HG02763 (cell line): ENCODE results near the gene CDK9.

ENCODE experiments used
- ATAC-seq: cut with Tn5 transposase; IDR thresholded peaks from one replicate; pipeline ENCODE4 v1.9.1; 2021; ENCODE audit warnings: mild to moderate bottlenecking, moderate library complexity; ENCODE audit not compliant: unreplicated experiment

CDK9 gene

GRCh38 chr9:127761061-127761460 is 24.8 kb upstream of the CDK9 start:
- ATAC-seq = no peak

DNA sequence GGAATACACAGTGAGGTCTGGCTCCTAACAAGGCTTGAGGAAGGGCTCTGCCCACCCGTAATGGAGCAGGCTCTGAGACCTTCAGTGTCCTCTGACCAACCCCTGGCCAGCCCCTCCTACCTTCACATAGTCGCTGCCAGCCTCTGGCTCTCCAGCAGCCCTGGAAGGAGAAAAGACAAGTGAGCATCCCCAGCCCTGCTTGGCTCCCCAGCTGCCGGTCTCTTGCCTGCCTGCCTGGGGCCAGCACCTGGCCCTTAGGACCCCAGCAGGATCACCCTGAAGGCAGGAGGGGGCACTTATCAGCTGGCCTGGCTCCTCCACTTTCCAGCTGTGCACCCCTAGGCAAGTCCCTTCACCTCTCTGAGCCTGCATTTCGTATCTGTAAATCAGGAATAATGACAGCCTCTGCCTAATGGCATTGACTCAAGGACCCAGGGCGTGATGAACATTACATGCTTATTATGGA is 24.3 kb upstream of the CDK9 start:
- ATAC-seq = no peak

DNA sequence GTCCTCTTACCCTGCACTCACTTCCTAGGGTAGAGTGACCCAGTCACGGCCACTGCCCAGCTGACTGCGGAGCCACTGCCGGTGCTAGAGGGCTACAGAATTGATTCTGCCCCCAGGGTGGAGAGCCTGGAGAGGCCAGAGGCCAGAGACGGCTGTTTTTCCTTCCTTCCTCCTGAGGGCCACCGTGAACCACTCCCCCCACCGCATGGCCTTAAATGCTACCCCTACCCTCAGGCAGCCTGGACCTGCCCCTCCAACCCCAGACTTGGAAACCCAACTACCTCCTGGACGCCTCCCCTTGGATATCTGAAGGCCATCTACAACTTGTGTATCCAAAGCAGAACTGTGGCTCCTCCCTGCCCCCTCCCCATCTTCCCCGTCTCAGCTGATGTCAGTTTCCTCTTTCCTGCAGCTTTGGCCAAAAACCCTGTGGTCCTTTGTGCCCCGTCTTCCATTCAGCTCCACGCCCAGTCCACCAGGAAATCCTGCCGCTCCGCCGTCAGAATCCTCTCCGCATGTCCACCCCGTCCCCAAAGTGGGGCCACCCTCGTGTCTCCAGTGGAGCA is 23.6 kb upstream of the CDK9 start:
- no peak for ATAC-seq

DNA sequence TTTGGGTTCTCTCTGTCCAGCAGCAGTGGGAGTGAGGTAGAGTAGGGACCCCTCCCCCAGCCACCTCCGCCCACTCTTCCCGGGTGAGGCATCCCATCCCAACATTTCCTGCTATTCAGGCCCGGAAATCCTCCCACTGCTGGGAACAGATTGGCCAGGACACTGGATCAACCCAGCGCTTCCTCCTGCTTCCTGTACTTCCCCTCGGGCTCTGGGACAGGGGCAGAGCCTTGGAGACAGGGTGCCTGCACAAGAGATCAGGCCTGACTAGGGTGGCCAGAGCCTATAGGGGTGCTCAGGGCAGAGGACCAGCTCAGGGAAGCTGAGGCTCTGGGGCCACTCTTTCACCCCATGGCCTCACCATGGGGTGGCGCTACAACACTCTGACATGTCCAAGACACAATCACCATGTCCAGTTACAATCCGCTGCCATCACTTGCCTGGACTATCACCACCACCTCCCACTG is 21.9 kb upstream of the CDK9 start:
- no peak for ATAC-seq

DNA sequence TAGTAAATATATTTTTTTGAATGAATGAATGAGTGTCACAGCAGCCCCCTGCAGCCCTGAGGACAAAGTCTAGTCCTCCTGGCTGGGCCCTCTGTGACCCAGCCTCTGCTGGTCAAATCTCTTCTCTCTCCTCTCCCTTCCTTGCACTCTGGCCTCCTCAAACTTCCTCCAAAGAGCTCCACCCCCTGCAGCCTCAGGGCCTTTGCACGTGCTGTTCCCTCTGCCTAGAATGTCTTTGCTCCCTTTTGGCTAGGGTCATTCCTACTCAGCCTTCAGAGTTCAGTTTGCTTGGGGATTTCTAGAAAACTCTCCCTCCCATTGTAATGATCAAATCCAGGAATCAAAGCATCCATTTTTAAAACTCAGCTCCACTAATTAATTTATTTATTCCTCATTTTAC is 20.4 kb upstream of the CDK9 start:
- ATAC-seq = no peak

- no peak for ATAC-seq
Measured at GRCh38 chr9:127767410-127767809, 18.4 kb upstream of the CDK9 start.

- ATAC-seq = no peak
Measured at GRCh38 chr9:127767909-127768331, 17.9 kb upstream of the CDK9 start.

DNA sequence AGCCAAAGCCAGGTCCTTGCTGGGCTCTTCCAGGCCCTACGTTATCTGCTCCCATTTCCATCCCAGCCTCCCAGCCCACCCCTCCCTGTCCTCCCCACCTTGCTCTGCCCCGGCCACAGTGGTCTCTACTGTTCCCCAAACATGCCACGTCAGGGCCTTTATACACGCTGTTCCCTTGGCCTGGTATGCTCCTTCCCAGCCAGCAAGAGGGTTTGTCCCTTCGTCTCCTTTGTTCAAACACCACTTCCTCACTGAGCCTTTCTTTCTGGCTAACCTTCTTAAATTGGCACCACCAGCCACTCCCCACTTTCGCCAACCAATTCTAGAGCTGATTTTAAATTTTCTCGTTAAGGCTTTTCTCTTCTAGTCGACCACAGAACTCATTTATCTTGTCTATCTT is 17.1 kb upstream of the CDK9 start:
- ATAC-seq = no peak

GRCh38 chr9:127769101-127769500 is 16.7 kb upstream of the CDK9 start:
- no peak for ATAC-seq

DNA sequence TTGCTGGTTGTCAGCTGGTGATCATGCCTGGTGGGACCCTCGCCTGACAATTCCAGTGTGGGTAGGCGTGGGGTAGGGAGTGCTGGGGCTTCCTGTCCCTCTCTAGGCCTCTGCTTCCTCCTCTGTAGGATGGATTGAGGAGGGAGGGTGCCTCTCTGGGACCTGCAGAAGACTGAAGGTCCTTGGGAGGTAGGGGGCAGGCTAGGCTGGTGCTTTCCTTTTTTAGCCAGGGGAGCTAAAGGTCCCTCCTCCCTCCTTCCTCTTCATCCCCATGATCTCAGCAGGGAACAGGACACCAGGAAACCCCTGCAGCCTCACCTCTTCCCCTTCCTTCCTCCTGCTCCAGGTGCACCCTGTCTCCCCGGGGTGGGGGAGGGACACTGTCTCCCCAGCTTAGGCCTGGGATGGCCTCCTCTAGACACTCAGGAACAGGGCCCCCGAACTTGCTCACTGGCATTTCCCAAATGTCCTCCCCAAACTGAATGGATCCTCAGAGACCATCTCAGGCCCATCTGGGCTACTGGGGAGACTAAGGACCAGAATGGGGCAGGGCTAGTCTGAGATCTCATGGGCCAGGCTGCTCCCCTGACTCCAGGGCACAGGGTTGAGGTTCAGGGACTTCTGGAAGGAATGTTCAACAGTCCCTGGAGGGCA is 15.8 kb upstream of the CDK9 start:
- ATAC-seq = no peak

- ATAC-seq = no peak
Measured at GRCh38 chr9:127770583-127770904, 15.3 kb upstream of the CDK9 start.

GRCh38 chr9:127770905-127771569 is 14.8 kb upstream of the CDK9 start:
- ATAC-seq = peak; percentile 84

DNA sequence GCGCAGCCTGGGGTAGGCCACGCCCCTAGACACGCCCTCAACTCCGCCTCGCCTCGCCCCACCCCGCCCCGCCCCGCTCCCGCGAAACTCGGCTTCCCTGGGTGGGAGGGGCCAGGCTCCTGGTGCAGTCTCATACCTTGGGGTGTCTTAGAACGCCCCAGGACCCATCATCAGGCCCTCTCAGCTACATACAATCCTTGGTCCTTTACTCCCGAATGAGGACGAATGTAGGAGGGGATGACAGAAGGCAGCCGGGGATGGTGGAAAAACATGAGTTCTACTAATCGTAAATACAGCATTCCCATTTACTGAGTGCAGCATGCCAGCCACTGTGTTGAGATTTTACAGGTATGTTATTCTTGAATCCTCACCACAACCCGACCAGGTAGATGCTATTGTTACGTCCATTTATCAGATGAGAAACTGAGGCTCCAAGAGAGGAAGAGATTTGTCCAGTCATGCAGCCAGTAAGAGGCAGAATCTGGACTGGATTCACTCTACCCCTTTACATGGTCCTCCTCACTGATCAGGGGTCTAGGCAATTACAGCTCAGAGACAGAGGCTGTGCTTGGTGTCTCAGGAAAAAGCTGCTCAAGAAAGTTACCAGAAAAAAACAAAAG is 14.2 kb upstream of the CDK9 start:
- no peak for ATAC-seq

DNA sequence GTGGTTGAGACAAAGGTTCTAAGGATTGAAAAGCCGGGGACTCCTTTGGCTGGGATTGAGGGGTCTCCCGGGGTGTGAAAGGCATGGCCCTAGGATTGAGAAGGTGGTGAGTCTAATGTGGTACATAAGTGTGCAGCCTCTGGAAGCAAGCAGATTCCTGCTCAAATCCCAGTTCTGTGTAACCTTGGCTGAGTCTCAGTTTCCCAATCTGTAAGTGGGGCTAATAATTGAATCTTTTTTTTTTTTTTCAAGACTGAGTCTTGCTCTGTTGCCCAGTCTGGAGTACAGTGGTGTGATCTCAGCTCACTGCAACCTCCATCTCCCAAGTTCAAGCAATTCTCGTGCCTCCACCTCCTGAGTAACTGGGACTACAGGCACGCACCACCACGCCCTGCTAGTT is 13.2 kb upstream of the CDK9 start:
- no peak for ATAC-seq

GRCh38 chr9:127773272-127773671 is 12.6 kb upstream of the CDK9 start:
- no peak for ATAC-seq

- no peak for ATAC-seq
Measured at GRCh38 chr9:127773981-127774380, 11.9 kb upstream of the CDK9 start.

GRCh38 chr9:127776195-127776923 is 9.5 kb upstream of the CDK9 start:
- ATAC-seq = peak; percentile 25

- ATAC-seq = no peak
Measured at GRCh38 chr9:127776924-127777289, 8.9 kb upstream of the CDK9 start.

DNA sequence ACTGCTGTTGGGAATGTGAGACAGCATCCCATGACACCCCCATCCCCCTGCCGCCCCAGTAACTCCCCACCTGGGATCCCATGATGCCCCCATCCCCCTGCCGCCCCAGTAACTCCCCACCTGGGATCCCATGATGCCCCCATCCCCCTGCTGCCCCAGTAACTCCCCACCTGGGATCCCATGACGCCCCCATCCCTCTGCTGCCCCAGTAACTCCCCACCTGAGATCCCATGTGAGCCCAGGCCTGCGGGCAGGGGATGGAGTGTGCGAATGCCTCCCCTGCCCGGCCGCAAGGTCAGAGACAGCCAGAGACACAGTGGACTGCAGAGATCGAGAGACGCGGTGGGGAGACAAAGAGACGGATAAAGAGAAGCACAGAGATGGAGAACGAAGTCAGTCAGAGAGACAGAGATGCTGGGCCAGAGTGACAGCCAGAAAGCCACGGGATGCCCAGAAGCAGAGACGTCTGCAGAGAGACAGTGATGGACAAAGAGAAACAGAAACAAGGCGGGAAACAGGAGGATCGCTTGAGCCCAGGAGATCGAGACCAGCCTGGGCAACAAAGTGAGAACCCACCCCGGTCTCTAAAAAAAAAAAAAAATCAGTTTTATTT is 8.4 kb upstream of the CDK9 start:
- ATAC-seq = no peak

DNA sequence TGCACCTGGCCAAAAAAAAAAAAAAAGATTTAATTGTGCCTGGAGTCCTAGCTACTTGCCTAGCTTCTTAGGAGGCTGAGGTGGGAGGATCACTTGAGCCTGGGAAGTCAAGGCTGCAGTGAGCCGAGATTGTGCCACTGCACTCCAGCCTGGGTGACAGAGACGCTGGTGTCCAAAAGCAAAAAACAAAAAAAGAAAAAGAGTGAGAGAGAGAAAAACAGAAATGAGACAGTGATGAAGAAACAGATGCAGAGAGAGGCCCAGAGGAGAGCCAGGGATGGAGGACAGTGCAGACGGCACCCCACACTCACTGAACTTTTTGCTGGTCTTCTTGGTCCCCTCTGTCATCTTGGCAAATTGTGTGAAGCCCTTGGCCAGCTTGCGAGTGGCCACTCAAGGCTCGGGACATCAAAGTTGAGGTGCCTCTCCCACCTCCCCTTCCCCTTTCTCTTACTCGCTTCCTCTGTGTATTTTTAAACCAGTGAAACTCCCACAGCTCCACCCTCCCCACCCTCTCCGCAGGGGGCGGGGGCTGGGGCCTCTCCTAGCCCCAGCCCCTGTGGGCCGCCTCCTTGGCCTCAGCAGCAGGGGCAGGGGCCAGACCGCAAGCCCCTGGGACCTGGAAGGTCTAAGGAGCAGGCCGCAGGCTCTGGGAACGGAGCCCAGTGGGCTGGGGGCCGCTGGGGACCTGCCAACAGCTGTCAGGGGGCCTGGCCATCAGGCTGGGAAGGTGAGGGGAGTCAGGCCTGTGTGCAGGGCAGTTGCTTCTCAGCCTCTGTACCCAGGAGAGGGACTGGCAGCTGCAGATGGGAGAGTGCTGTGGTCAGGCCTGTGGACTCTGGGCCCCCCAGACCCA is 7.3 kb upstream of the CDK9 start, which contains the start of gene SH2D3C:
Gene SH2D3C (minus strand): TSS at position 387 of the 856 bp plus-strand sequence. CDS start 39 bp downstream, at position 348.
- ATAC-seq = peak; percentile 34
